ENCODE results near the gene CATSPERD. TPM values are rescaled to one million over a fixed set of nuclear protein-coding genes. Genes with fewer than 3 reads are reported as not detected.
A peak's percentile ranks its signal among the peaks of the same experiment; 100 is the strongest.

CATSPERD gene
- total and polyA plus RNA-seq, 3 experiments from 2014 or later: not detected

GRCh38 chr19:5676772-5677105 is 43.7 kb upstream of the CATSPERD start:
- no peak overlapping the region for H3K4me3 Mint-ChIP-seq
- POLR2A ChIA-PET: interaction anchor here (0.8 to 1.3 kb wide), 2 partner anchors 13 to 54 kb away, joined by 4 to 9 read pairs; partner anchors contain the start of genes RPL36, SAFB and SAFB2

DNA sequence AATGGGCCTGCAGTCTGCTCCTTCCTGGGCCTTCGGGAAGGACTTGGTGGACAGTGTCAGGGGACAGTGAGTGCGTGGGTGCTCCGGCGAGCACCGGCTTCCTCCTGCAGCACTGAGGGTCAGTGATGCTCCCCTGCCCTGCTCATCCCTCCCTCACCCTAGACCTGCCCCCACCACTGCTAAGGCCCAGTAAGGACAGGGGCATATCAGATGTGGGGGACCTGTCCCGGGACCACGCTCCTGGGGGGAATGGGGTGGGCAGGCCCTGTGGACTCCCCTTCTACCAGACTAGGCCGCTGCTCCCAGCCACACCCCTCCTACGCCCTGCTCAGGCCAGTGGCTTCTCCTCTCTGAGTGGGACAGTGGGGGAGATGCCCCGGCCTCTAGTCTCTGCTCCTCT is 43.3 kb upstream of the CATSPERD start:
- Mint-ChIP-seq H3K27me3 (peaks cover 0 to 2% of the 10 kb centered on the region in 2 donors), H3K9me3 (no peaks in the 10 kb centered on the region), H3K36me3 (peaks cover 0 to 11% (median 3%) of the 10 kb centered on the region in 3 donors), H3K27ac (peak overlapping the region in 1 of 8 donors; percentile 82), H3K4me1 (peaks cover 17 to 30% (median 28%) of the 10 kb centered on the region in 3 donors), H3K4me3 (peak overlapping the region in 1 of 7 donors; percentile 34)
- Histone ChIP-seq H3K4me3 (ENCODE audit: low read length) (no peak overlapping the region), H3K36me3 (ENCODE audit: insufficient read depth, low read length) (no peaks in the 10 kb centered on the region), H3K9me3 (ENCODE audit: low read length) (no peaks in the 10 kb centered on the region), H3K27ac (ENCODE audit: low read depth, low read length) (no peak overlapping the region), H3K4me1 (ENCODE audit: insufficient read depth, low read length) (peaks cover 21% of the 10 kb centered on the region), H3K27me3 (ENCODE audit: insufficient read depth, low read length, poor library complexity, severe bottlenecking) (no peaks in the 10 kb centered on the region)
- CTCF ChIA-PET: interaction anchor here (1.9 to 2.2 kb wide), 2 partner anchors 10 to 13 kb away, joined by 5 to 8 read pairs; partner anchors contain the start of gene RPL36
- POLR2A ChIA-PET: interaction anchor here (0.8 to 1.3 kb wide), 2 partner anchors 13 to 54 kb away, joined by 4 to 9 read pairs; partner anchors contain the start of genes RPL36, SAFB and SAFB2
- DNase-seq: no peak

More at GRCh38 chr19:5676772-5677105, 43.7 kb upstream of the CATSPERD start:
- Mint-ChIP-seq H3K27ac (no peak overlapping the region), H3K27me3 (no peaks in the 10 kb centered on the region), H3K9me3 (no peaks in the 10 kb centered on the region), H3K36me3 (peaks cover 0 to 12% (median 3%) of the 10 kb centered on the region in 3 donors), H3K4me1 (peaks cover 14 to 26% (median 24%) of the 10 kb centered on the region in 3 donors)
- H3K4me1 ChIP-seq (ENCODE audit: insufficient read depth, low read length): peaks cover 18% of the 10 kb centered on the region
- no peak overlapping the region for H3K27ac ChIP-seq (ENCODE audit: low read depth, low read length)
- no peaks in the 10 kb centered on the region for H3K9me3 ChIP-seq (ENCODE audit: low read length)
- CTCF ChIA-PET: interaction anchor here (1.9 to 2.2 kb wide), 2 partner anchors 11 to 13 kb away, joined by 5 to 8 read pairs; partner anchors contain the start of gene RPL36
- no peaks in the 10 kb centered on the region for H3K36me3 ChIP-seq (ENCODE audit: insufficient read depth, low read length)
- no peak for DNase-seq
- no peaks in the 10 kb centered on the region for H3K27me3 ChIP-seq (ENCODE audit: insufficient read depth, low read length, poor library complexity, severe bottlenecking)
- no peak overlapping the region for H3K4me3 ChIP-seq (ENCODE audit: low read length)

- no peak for DNase-seq
- Mint-ChIP-seq H3K27me3 (peaks cover 0 to 2% of the 10 kb centered on the region in 2 donors), H3K4me3 (peak overlapping the region in 4 of 7 donors; percentile 12 to 63 (median 44)), H3K4me1 (peaks cover 17 to 31% (median 30%) of the 10 kb centered on the region in 3 donors), H3K27ac (no peak overlapping the region), H3K36me3 (peaks cover 0 to 11% (median 3%) of the 10 kb centered on the region in 3 donors), H3K9me3 (no peaks in the 10 kb centered on the region)
- peaks cover 21% of the 10 kb centered on the region for H3K4me1 ChIP-seq (ENCODE audit: insufficient read depth, low read length)
- no peaks in the 10 kb centered on the region for H3K27me3 ChIP-seq (ENCODE audit: insufficient read depth, low read length, poor library complexity, severe bottlenecking)
- H3K27ac ChIP-seq (ENCODE audit: low read depth, low read length): no peak overlapping the region
- ChIA-PET CTCF (interaction anchor here (1.9 to 2.2 kb wide), 2 partner anchors 10 to 12 kb away, joined by 5 to 8 read pairs; partner anchors contain the start of gene RPL36), POLR2A (interaction anchor here (0.8 kb wide), 1 partner anchor 55 kb away, joined by 9 read pairs; the partner anchor contains the start of genes SAFB and SAFB2)
- no peaks in the 10 kb centered on the region for H3K36me3 ChIP-seq (ENCODE audit: insufficient read depth, low read length)
- H3K4me3 ChIP-seq (ENCODE audit: low read length): no peak overlapping the region
- H3K9me3 ChIP-seq (ENCODE audit: low read length): no peaks in the 10 kb centered on the region
These were observed 42.9 kb upstream of the CATSPERD start for GRCh38 chr19:5677580-5677979.

DNA sequence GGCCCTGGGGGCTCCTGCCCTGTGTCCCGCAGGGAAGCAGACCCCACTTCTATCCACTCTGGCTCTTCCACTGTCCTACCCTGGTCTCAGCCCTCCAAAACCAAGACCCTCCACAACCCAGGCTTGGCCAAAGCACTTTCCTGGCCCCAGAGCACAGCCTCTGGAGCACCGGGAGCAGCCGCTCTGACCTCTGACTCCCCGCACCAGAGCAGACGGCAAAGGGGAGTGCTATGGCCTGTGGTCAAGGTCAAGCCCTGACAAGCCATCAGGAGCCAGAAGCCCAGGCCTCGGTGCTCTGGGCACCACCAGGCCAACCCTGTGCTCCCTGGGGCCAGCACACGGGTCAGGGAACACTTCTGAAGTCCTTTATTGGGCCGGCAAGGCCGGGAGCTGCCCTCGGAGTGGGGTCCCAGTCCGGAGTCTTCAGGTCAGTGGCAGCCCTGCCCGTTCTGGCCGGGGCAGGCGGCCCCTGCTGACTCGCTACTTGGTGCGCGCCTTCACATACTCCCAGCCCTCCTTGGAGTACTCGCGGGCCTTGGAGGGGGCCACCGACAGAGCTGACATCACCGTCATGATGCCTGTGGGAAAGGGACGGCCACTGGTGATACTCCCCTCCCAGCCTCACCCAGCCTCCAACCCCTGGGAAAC is 42.2 kb upstream of the CATSPERD start:
- H3K9me3 ChIP-seq (ENCODE audit: low read length): no peaks in the 10 kb centered on the region
- POLR2A ChIA-PET: interaction anchor here (1.0 kb wide), 1 partner anchor 55 kb away, joined by 3 read pairs; the partner anchor contains the start of genes SAFB and SAFB2
- H3K27ac Mint-ChIP-seq: no peak overlapping the region

DNA sequence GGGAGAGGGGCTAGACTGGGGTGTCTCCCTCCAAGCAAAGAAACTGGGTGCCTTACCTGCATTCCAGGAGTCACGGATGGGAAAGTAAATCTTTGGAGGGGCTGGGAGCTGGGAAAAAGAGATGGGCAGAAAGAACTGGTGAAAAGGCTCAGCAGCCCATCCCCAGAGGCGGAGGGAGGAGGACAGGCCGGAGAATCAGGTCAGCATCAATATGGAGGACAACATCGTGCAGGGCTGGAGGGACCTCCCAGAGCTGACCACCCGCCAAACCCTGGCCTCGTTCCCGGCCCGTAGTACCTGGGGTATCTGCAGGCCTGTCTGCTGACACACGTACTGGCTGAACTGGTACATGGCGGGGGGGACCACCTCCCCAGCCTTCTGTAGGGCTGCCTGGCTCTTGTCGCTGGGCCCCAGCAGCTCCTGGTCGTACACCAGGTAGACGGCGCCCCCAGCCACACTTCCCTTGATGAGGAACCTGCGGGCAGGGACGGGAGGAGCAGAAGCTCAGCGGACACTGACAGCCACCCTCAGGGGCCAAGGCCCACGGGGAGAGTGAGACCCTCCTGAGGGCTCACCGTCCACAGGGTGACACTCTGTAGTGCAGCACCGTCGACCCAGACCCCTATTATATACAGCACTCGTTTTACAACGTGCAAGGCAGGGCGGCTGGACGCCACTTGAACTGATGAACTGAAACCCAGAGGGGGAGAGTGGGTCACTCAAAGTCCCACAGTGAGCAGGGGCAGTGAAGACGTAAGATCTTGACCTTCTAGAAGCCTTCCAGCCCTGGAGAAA is 41.0 kb upstream of the CATSPERD start:
- no peaks in the 10 kb centered on the region for H3K9me3 ChIP-seq (ENCODE audit: low read length)
- no peaks in the 10 kb centered on the region for H3K36me3 ChIP-seq (ENCODE audit: insufficient read depth, low read length)
- peak overlapping the region; percentile 99 for H3K4me3 ChIP-seq (ENCODE audit: low read length)
- no peak for DNase-seq
- Mint-ChIP-seq H3K4me3 (peak overlapping the region; percentile 85 to 97 (median 90)), H3K27me3 (peaks cover 0 to 2% of the 10 kb centered on the region in 2 donors), H3K4me1 (peaks cover 18 to 31% (median 30%) of the 10 kb centered on the region in 3 donors), H3K36me3 (peaks cover 0 to 11% (median 0%) of the 10 kb centered on the region in 3 donors), H3K9me3 (no peaks in the 10 kb centered on the region), H3K27ac (peak overlapping the region; percentile 88 to 100 (median 100))
- no peaks in the 10 kb centered on the region for H3K27me3 ChIP-seq (ENCODE audit: insufficient read depth, low read length, poor library complexity, severe bottlenecking)
- H3K27ac ChIP-seq (ENCODE audit: low read depth, low read length): peak overlapping the region; percentile 98
- peaks cover 21% of the 10 kb centered on the region for H3K4me1 ChIP-seq (ENCODE audit: insufficient read depth, low read length)
- CTCF ChIA-PET: interaction anchor here (1.1 to 1.3 kb wide), 2 partner anchors 11 to 42 kb away, joined by 4 to 5 read pairs; partner anchors contain the start of gene RPL36
- POLR2A ChIA-PET: interaction anchor here (0.9 to 1.3 kb wide), 3 partner anchors 10 to 57 kb away, joined by 3 to 5 read pairs (median 3); partner anchors contain the start of genes RPL36, SAFB and SAFB2

More for the DNA sequence above, 42.2 kb upstream of the CATSPERD start:
- Mint-ChIP-seq H3K27me3 (peaks cover 0 to 2% of the 10 kb centered on the region in 2 donors), H3K4me1 (peaks cover 18 to 31% (median 30%) of the 10 kb centered on the region in 3 donors), H3K4me3 (no peak overlapping the region), H3K9me3 (no peaks in the 10 kb centered on the region), H3K36me3 (peaks cover 0 to 11% (median 3%) of the 10 kb centered on the region in 3 donors)
- no peaks in the 10 kb centered on the region for H3K27me3 ChIP-seq (ENCODE audit: insufficient read depth, low read length, poor library complexity, severe bottlenecking)
- no peak for DNase-seq
- peaks cover 21% of the 10 kb centered on the region for H3K4me1 ChIP-seq (ENCODE audit: insufficient read depth, low read length)
- no peaks in the 10 kb centered on the region for H3K36me3 ChIP-seq (ENCODE audit: insufficient read depth, low read length)
- H3K27ac ChIP-seq (ENCODE audit: low read depth, low read length): no peak overlapping the region
- CTCF ChIA-PET: interaction anchor here (1.3 to 2.2 kb wide), 2 partner anchors 9 to 43 kb away, joined by 5 read pairs; no protein-coding TSS in a partner anchor
- no peak overlapping the region for H3K4me3 ChIP-seq (ENCODE audit: low read length)

DNA sequence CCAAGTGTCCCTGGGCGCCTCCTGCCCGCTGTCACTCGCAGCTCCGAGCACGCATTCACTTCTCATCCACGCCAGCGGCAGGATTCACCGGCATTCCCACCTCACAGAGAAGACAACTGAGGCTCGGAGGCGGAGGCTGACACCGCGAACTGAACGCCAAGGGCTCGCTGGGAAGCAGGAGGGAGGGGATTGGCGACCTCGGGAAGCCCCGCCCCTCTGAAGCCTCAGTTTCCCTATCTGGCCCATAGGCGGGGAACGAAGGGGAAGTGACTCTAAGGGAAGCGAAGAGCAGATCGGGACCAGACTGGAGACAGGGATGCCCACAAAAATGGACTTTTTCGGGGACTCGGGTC is 40.4 kb upstream of the CATSPERD start:
- H3K4me3 ChIP-seq (ENCODE audit: low read length): peak overlapping the region; percentile 99
- ChIA-PET POLR2A (interaction anchor here (0.9 to 1.3 kb wide), 2 partner anchors 10 to 11 kb away, joined by 3 to 5 read pairs; partner anchors contain the start of gene RPL36), CTCF (interaction anchor here (1.1 kb wide), 1 partner anchor 10 kb away, joined by 4 read pairs; the partner anchor contains the start of gene RPL36)
- H3K9me3 ChIP-seq (ENCODE audit: low read length): no peaks in the 10 kb centered on the region
- Mint-ChIP-seq H3K27me3 (peaks cover 0 to 2% of the 10 kb centered on the region in 2 donors), H3K4me1 (peaks cover 18 to 31% (median 30%) of the 10 kb centered on the region in 3 donors), H3K4me3 (peak overlapping the region; percentile 85 to 97 (median 90)), H3K36me3 (peaks cover 0 to 11% (median 0%) of the 10 kb centered on the region in 3 donors), H3K9me3 (no peaks in the 10 kb centered on the region), H3K27ac (peak overlapping the region; percentile 88 to 100 (median 100))
- no peaks in the 10 kb centered on the region for H3K27me3 ChIP-seq (ENCODE audit: insufficient read depth, low read length, poor library complexity, severe bottlenecking)
- peaks cover 21% of the 10 kb centered on the region for H3K4me1 ChIP-seq (ENCODE audit: insufficient read depth, low read length)
- no peaks in the 10 kb centered on the region for H3K36me3 ChIP-seq (ENCODE audit: insufficient read depth, low read length)
- no peak for DNase-seq
- peak overlapping the region; percentile 98 for H3K27ac ChIP-seq (ENCODE audit: low read depth, low read length)

All from CD8-positive, alpha-beta memory T cell (primary cell).